GM13977 (cell line): ENCODE data around the gene CEACAM8.

ENCODE experiments used
- DNase-seq: peaks from one replicate; pipeline ENCODE4 v3.0.0; 2012; ENCODE audit warnings: low spot score
- in situ Hi-C: fragments of 300-500 bp; cut with MboI; formaldehyde crosslinking; loops from one replicate; pipeline ENCODE4 v1.12.0; 2022; ENCODE audit warnings: low sequenced_read_pairs, low pct_unique_long_range_greater_than_20kb, mixed read lengths, inconsistent platforms; ENCODE audit not compliant: unreplicated experiment
- TF ChIP-seq, protein P1 (sequence below): IDR thresholded peaks from 2 replicates; pipeline ENCODE4 v1.5.1; 2012; ENCODE audit warnings: mild to moderate bottlenecking, control low read depth; ENCODE audit not compliant: insufficient read depth; ENCODE audit errors: extremely low read depth, missing control alignments

Gene CEACAM8

GRCh38 chr19:42531313-42531712 lies 63.4 kb downstream of the CEACAM8 start:
- no peak for DNase-seq
- in situ Hi-C loops, result no loop called here
- TF ChIP-seq, protein P1, sequence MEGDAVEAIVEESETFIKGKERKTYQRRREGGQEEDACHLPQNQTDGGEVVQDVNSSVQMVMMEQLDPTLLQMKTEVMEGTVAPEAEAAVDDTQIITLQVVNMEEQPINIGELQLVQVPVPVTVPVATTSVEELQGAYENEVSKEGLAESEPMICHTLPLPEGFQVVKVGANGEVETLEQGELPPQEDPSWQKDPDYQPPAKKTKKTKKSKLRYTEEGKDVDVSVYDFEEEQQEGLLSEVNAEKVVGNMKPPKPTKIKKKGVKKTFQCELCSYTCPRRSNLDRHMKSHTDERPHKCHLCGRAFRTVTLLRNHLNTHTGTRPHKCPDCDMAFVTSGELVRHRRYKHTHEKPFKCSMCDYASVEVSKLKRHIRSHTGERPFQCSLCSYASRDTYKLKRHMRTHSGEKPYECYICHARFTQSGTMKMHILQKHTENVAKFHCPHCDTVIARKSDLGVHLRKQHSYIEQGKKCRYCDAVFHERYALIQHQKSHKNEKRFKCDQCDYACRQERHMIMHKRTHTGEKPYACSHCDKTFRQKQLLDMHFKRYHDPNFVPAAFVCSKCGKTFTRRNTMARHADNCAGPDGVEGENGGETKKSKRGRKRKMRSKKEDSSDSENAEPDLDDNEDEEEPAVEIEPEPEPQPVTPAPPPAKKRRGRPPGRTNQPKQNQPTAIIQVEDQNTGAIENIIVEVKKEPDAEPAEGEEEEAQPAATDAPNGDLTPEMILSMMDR, result no peak
